SH-SY5Y (cell line): Measurements from ENCODE around the gene MAGI2.

Experiments
- GATA2 ChIP-seq: IDR thresholded peaks from 2 replicates; pipeline ENCODE4 v1.6.1; 2011; ENCODE audit warnings: mild to moderate bottlenecking, low read depth, low read length
- GATA3 ChIP-seq: IDR thresholded peaks from 2 replicates; pipeline ENCODE4 v1.6.1; 2011; ENCODE audit warnings: low read depth, mild to moderate bottlenecking, low read length, moderate library complexity

DNA sequence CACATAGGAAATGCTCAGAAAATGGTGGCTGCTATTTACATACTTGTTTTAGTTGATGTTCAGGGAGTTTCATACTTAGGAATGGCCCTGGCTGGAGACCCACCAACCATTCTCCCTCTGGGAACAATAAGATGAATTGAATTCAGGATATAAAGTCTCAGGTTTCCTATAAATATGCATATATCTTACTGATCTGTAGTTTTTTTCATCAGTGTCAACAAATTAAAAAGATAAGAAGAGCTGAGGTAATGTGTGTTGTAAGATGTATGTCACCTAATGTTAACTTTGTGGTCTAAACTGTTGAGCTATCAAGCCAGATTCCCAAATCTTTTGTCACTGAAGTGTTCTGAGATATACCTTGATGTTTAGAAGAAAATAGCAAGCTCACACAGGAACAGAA is 457.5 kb downstream of the MAGI2 start:
- no peak for TF ChIP-seq GATA2
- TF ChIP-seq GATA3, result no peak
